ENCODE measurements around the gene ACTL10.

GRCh38 chr20:33663161-33664084 lies 3.3 kb upstream of the ACTL10 start:
- TF ChIP-seq CTCF (IDR thresholded peaks at IDR 0.05): no peak
- TF ChIP-seq ZBTB21 (CRISPR knock-in tag; IDR thresholded peaks at IDR 0.05; ENCODE audit: borderline replicate concordance): peak; percentile 72; the same call in 1 of the 2 replicates
- TF ChIP-seq CDX4 (CRISPR knock-in tag; IDR thresholded peaks at IDR 0.05; ENCODE audit: borderline replicate concordance): no peak
- no peak for TF ChIP-seq ZNF138 (CRISPR knock-in tag; conservative IDR thresholded peaks at IDR 0.05)
- TF ChIP-seq ZNF281 (CRISPR knock-in tag; IDR thresholded peaks at IDR 0.05): peak; percentile 4; the same call in 1 of the 2 replicates
- peak; percentile 67 for TF ChIP-seq MAX (CRISPR knock-in tag; IDR thresholded peaks at IDR 0.05)
- no peak for TF ChIP-seq PRDM15 (CRISPR knock-in tag; IDR thresholded peaks at IDR 0.05)

Data from WTC11 (cell line).